SU-DHL-6 (cell line): ENCODE results near the gene MELK.

Source experiments
- CTCF ChIP-seq: fragments of 200-600 bp; sonication (generic); IDR thresholded peaks from one replicate; pipeline ENCODE4 v1.5.1; 2017; ENCODE audit warnings: antibody characterized with exemption, mild to moderate bottlenecking, low read length, moderate library complexity; ENCODE audit not compliant: insufficient read depth, poor library complexity, severe bottlenecking
- EZH2phosphoT487 ChIP-seq: fragments of 200-600 bp; sonication (generic), shearing (Covaris generic); conservative IDR thresholded peaks from 2 replicates; pipeline ENCODE4 v1.6.1; 2018; ENCODE audit warnings: mild to moderate bottlenecking, antibody characterized with exemption, low read length, moderate library complexity, mixed read lengths

GRCh38 chr9:36550135-36550534, 22.6 kb upstream of the MELK start:
- TF ChIP-seq CTCF, result no peak
- no peak for TF ChIP-seq EZH2phosphoT487
